ENCODE data around the gene NACC1. TPM values are rescaled to one million over a fixed set of nuclear protein-coding genes. Genes with fewer than 3 reads are reported as not detected.
A peak's percentile ranks its signal among the peaks of the same experiment; 100 is the strongest.

NACC1 gene
- total and polyA plus RNA-seq, 2 of the 13 experiments (the other 11 are each of a cell fraction or from before 2014, with no cell fraction given), result 31.8 to 42.3 TPM

- no peak for TF ChIP-seq ZNF513 (CRISPR knock-in tag; conservative IDR thresholded peaks at IDR 0.05)
- no peak for TF ChIP-seq HCFC1 (IDR thresholded peaks at IDR 0.05; ENCODE audit: low read depth, low read length)
- 0 out of 2 replicates have a peak, but pooled peaks have one; percentile 28 for TF ChIP-seq ZSCAN21 (CRISPR knock-in tag; IDR thresholded peaks at IDR 0.05; ENCODE audit: borderline replicate concordance)
- 0 out of 2 replicates have a peak, but pooled peaks have one; percentile 69 for TF ChIP-seq ZNF619 (CRISPR knock-in tag; IDR thresholded peaks at IDR 0.05)
- TF ChIP-seq CBX5 (CRISPR knock-in tag; IDR thresholded peaks at IDR 0.05; ENCODE audit: borderline replicate concordance), result peak; percentile 40; the same call in 1 of the 2 replicates
- 0 out of 2 replicates have a peak, but pooled peaks have one; percentile 43 for TF ChIP-seq ZNF263 (CRISPR knock-in tag; IDR thresholded peaks at IDR 0.05)
- no peak for TF ChIP-seq ZNF501 (CRISPR knock-in tag; IDR thresholded peaks at IDR 0.05)
- peak; percentile 43; the same call in 1 of the 2 replicates for TF ChIP-seq KDM3A (CRISPR knock-in tag; IDR thresholded peaks at IDR 0.05; ENCODE audit: low read depth)
- peak; percentile 73; the same call in 1 of the 2 replicates for TF ChIP-seq ZFP91 (CRISPR knock-in tag; IDR thresholded peaks at IDR 0.05; ENCODE audit: borderline replicate concordance)
- TF ChIP-seq THAP11 (CRISPR knock-in tag; IDR thresholded peaks at IDR 0.05), result 0 out of 2 replicates have a peak, but pooled peaks have one; percentile 26
- 0 out of 2 replicates have a peak, but pooled peaks have one; percentile 9 for TF ChIP-seq FOXA3 (CRISPR knock-in tag; IDR thresholded peaks at IDR 0.05)
- no peak for TF ChIP-seq PRMT3 (CRISPR knock-in tag; IDR thresholded peaks at IDR 0.05; ENCODE audit: borderline replicate concordance, low read depth)
- no peak for TF ChIP-seq MBNL3 (CRISPR knock-in tag; conservative IDR thresholded peaks at IDR 0.05)
- TF ChIP-seq ZNF484 (CRISPR knock-in tag; IDR thresholded peaks at IDR 0.05; ENCODE audit: borderline replicate concordance, low read depth), result no peak
- TF ChIP-seq ZBTB25 (CRISPR knock-in tag; IDR thresholded peaks at IDR 0.05), result 0 out of 2 replicates have a peak, but pooled peaks have one; percentile 49
- 0 out of 4 replicates have a peak, but pooled peaks of 1 of the 2 experiments have one; percentile 11 for TF ChIP-seq POLR2A (IDR thresholded peaks at IDR 0.05; ENCODE audit: insufficient read depth in 1 of 2, low read depth in 2 of 2, low read length in 2 of 2)
- peak; percentile 44; the same call in 1 of the 2 replicates for TF ChIP-seq ERF (CRISPR knock-in tag; IDR thresholded peaks at IDR 0.05)
- no peak for TF ChIP-seq ZNF160 (CRISPR knock-in tag; IDR thresholded peaks at IDR 0.05)
- 0 out of 2 replicates have a peak, but pooled peaks have one; percentile 33 for TF ChIP-seq THAP9 (CRISPR knock-in tag; IDR thresholded peaks at IDR 0.05; ENCODE audit: borderline replicate concordance)
- TF ChIP-seq ZBTB2 (CRISPR knock-in tag; IDR thresholded peaks at IDR 0.05; ENCODE audit: low read depth), result no peak
Observed at GRCh38 chr19:13093407-13094105, 24.5 kb upstream of the NACC1 start (continued).

Measured in HepG2 (cell line).